ENCODE results near the gene NLRX1. TPM values are rescaled to one million over a fixed set of nuclear protein-coding genes. Genes with fewer than 3 reads are reported as not detected.
"Not testable (repeated sequence)": the region's sequence is repeated elsewhere in the genome, so short reads cannot be mapped to it uniquely, and the experiment has no call there.

NLRX1 gene
- total and polyA plus RNA-seq, 9 donors, result 3.1 to 13.4 (median 7.2) TPM

DNA sequence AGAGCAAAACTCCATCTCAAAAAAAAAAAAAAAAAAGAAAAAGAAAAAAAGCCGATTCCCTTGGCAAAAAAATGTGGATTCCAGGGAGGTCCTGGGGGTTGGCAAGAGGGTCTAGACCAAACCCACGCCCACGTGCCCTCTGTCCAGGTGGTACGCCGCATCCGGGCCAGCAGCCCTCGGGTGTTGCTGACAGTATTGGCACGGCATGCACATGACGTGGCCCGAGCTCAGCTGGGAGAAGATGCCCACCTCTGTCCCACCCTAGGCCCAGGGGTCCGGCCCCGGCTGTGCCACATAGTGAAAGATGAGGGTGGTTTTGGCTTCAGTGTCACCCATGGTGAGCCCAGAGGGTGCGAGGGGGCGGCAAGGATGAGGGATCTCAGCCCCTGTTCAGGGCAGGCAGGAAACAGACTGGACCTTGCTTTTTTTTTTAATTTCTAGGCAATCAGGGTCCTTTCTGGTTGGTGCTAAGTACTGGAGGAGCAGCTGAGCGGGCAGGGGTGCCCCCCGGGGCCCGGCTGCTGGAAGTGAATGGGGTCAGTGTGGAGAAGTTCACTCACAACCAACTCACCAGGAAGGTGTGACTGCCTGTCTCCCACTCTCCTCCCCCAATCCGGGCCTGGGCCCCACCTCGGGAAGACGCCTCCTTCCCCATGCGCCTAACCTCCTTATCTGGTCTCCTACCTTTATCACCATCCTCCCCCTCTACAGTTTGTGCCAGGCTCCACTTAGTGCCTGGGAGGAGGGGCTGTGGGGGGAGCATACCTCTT lies 18.8 kb downstream of the NLRX1 start:
- DNase-seq, result no peak
- no peaks in the 10 kb centered on the region for H3K9me3 ChIP-seq
- TF ChIP-seq EP300 (IDR thresholded peaks at IDR 0.05) (no peak), POLR2A (IDR thresholded peaks at IDR 0.05) (no peak)
- TF ChIP-seq, protein P1, sequence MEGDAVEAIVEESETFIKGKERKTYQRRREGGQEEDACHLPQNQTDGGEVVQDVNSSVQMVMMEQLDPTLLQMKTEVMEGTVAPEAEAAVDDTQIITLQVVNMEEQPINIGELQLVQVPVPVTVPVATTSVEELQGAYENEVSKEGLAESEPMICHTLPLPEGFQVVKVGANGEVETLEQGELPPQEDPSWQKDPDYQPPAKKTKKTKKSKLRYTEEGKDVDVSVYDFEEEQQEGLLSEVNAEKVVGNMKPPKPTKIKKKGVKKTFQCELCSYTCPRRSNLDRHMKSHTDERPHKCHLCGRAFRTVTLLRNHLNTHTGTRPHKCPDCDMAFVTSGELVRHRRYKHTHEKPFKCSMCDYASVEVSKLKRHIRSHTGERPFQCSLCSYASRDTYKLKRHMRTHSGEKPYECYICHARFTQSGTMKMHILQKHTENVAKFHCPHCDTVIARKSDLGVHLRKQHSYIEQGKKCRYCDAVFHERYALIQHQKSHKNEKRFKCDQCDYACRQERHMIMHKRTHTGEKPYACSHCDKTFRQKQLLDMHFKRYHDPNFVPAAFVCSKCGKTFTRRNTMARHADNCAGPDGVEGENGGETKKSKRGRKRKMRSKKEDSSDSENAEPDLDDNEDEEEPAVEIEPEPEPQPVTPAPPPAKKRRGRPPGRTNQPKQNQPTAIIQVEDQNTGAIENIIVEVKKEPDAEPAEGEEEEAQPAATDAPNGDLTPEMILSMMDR (IDR thresholded peaks at IDR 0.05), result no peak
- no peak overlapping the region for H3K27ac ChIP-seq
- 51 to 64% (median 62%) methylated on average over 21 of the region's 21 CpGs for WGBS, 3 donors
- H3K36me3 ChIP-seq, result no peaks in the 10 kb centered on the region
- H3K27me3 ChIP-seq, result no peaks in the 10 kb centered on the region
- intact Hi-C loops (cut with DNase I), result loop anchor here in 1 of 4 donors (10.0 kb wide), 1 partner anchor 53 kb away; no protein-coding TSS in a partner anchor
- no peaks in the 10 kb centered on the region for H3K4me1 ChIP-seq (ENCODE audit: insufficient read depth)
- no peak overlapping the region for H3K4me3 ChIP-seq

DNA sequence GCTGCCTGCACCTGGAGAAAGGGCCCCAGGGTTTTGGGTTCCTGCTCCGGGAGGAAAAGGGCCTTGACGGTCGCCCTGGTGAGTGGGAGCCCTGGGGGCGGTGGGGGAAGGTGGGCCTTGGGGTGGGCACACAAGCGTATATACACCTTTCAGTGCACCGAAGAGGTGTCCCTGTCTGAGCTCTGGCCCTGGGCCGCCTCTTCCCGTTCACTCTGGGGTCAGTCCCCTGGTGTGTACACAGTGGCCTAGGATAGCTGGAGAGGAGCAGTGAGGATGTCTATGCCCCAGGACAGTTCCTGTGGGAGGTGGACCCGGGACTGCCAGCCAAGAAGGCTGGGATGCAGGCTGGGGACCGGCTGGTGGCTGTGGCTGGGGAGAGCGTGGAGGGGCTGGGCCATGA lies 19.5 kb downstream of the NLRX1 start:
- H3K4me1 ChIP-seq (ENCODE audit: insufficient read depth), result no peaks in the 10 kb centered on the region
- 76 to 80% (median 80%) methylated on average over 11 of the region's 11 CpGs for WGBS, 3 donors

DNA sequence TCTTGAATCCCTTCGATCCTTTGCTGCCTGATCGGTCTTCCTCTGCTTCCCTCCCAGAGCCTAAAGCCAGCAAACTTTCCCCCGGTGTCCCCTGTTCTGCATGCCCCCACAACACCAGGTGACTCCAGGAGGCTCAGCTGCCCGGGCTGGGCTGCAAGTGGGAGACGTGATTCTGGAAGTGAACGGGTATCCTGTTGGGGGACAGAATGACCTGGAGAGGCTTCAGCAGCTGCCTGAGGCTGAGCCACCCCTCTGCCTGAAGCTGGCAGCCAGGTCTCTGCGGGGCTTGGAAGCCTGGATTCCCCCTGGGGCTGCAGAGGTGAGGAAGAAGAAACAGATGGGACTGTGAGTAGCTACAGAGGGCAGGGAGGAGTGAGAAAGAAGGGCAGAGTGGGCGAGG lies 20.4 kb downstream of the NLRX1 start:
- no peaks in the 10 kb centered on the region for H3K9me3 ChIP-seq
- no peak for DNase-seq
- H3K4me3 ChIP-seq, result no peak overlapping the region
- no peak overlapping the region for H3K27ac ChIP-seq
- H3K27me3 ChIP-seq, result no peaks in the 10 kb centered on the region
- intact Hi-C loops (cut with DNase I), result loop anchor here in 1 of 4 donors (10.0 kb wide), 1 partner anchor 54 kb away; no protein-coding TSS in a partner anchor
- H3K36me3 ChIP-seq, result no peaks in the 10 kb centered on the region
- H3K4me1 ChIP-seq (ENCODE audit: insufficient read depth), result no peaks in the 10 kb centered on the region
- WGBS, 3 donors, result 70 to 80% (median 76%) methylated on average over 8 of the region's 8 CpGs
- TF ChIP-seq, protein P1 (IDR thresholded peaks at IDR 0.05), result no peak
- no peak for TF ChIP-seq EP300 (IDR thresholded peaks at IDR 0.05)
- TF ChIP-seq POLR2A (IDR thresholded peaks at IDR 0.05), result no peak

More for the DNA sequence above, 19.5 kb downstream of the NLRX1 start:
- no peak for DNase-seq
- Histone ChIP-seq H3K9me3 (no peaks in the 10 kb centered on the region), H3K27ac (no peak overlapping the region), H3K4me3 (no peak overlapping the region), H3K36me3 (no peaks in the 10 kb centered on the region), H3K27me3 (no peaks in the 10 kb centered on the region)
- intact Hi-C loops (cut with DNase I), result loop anchor here in 1 of 4 donors (10.0 kb wide), 1 partner anchor 53 kb away; no protein-coding TSS in a partner anchor
- TF ChIP-seq POLR2A (IDR thresholded peaks at IDR 0.05), result no peak
- TF ChIP-seq, protein P1 (IDR thresholded peaks at IDR 0.05), result no peak
- no peak for TF ChIP-seq EP300 (IDR thresholded peaks at IDR 0.05)

DNA sequence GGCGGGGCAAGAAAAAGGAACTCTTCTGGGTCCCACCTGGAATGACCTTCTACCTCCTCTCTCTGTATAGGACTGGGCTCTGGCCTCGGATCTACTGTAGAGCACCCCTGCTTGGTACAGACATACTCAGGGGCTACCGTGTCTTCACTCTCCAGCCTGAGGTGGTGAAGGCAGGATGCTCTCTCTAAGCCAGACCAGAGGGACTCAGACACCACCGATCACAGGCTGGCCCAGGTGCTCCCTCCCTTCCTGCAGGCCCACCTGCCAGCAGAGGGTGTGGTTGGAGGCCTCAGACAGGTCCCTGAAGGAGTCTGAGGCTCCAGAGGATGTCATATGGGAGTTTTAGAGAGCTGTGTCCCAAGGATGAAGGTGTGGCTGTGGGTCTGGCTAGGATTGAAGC lies 20.9 kb downstream of the NLRX1 start:
- intact Hi-C loops (cut with DNase I), result loop anchor here in 1 of 4 donors (10.0 kb wide), 1 partner anchor 55 kb away; no protein-coding TSS in a partner anchor
- H3K36me3 ChIP-seq, result no peaks in the 10 kb centered on the region
- DNase-seq, result no peak
- H3K4me3 ChIP-seq, result no peak overlapping the region
- TF ChIP-seq POLR2A (IDR thresholded peaks at IDR 0.05) (no peak), EP300 (IDR thresholded peaks at IDR 0.05) (no peak)
- no peak overlapping the region for H3K27ac ChIP-seq
- WGBS, 3 donors, result 86 to 92% (median 87%) methylated on average over 4 of the region's 4 CpGs
- no peaks in the 10 kb centered on the region for H3K9me3 ChIP-seq
- H3K4me1 ChIP-seq (ENCODE audit: insufficient read depth), result no peaks in the 10 kb centered on the region
- H3K27me3 ChIP-seq, result no peaks in the 10 kb centered on the region

DNA sequence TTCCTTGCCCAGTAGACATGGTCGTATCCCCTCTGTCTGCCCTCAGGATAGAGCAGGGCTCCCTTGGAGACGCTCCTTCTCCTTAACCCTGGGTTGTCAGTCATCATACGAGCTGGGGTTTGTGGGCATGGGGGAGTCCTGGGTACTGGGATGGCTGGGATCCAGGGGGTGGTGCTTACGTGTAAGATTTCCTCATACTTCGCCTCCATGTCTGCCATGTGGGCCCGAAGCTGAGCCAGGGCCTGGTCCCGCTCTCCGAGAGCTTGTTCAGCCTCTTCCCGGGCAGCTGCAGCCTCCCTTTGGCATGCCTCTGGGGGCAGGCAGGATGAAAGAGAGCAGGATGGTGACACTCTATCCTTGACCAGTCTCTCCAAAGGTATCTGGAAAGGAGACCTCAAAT lies 22.0 kb downstream of the NLRX1 start:
- H3K9me3 ChIP-seq, result no peaks in the 10 kb centered on the region
- no peaks in the 10 kb centered on the region for H3K4me1 ChIP-seq (ENCODE audit: insufficient read depth)
- TF ChIP-seq, protein P1 (IDR thresholded peaks at IDR 0.05), result no peak
- TF ChIP-seq EP300 (IDR thresholded peaks at IDR 0.05) (no peak), POLR2A (IDR thresholded peaks at IDR 0.05) (no peak)
- no peaks in the 10 kb centered on the region for H3K27me3 ChIP-seq
- intact Hi-C loops (cut with DNase I), result loop anchor here in 2 of 4 donors (10.0 kb wide), 2 partner anchors 86 to 156 kb away; partner anchors contain the start of genes C2CD2L (in 1 of the 2), DPAGT1 (in 1 of the 2) and SLC37A4 (in 1 of the 2)
- no peaks in the 10 kb centered on the region for H3K36me3 ChIP-seq
- no peak for DNase-seq
- H3K27ac ChIP-seq, result no peak overlapping the region
- H3K4me3 ChIP-seq, result no peak overlapping the region
- 72 to 73% (median 72%) methylated on average over 9 of the region's 9 CpGs for WGBS, 3 donors

DNA sequence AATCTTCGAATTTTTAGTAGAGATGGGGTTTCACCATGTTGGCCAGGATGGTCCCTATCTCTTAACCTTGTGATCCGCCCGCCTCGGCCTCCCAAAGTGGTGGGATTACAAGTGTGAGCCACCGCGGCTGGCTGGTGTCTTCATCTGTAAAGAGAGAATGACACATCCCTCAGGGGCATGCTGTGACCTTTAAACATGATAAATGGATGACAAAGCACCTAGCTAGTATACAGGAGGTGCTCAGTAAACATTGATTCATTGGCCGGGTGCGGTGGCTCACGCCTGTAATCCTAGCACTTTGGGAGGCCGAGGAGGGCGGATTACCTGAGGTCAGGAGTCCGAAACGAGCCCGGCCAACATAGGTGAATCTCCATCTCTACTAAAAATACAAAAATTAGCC lies 22.7 kb downstream of the NLRX1 start:
- H3K4me3 ChIP-seq; DNase-seq; H3K27ac ChIP-seq; H3K9me3 ChIP-seq; H3K36me3 ChIP-seq; H3K4me1 ChIP-seq (ENCODE audit: insufficient read depth); H3K27me3 ChIP-seq: not testable (repeated sequence)
- WGBS, 3 donors, result 90 to 93% (median 93%) methylated on average over 14 of the region's 14 CpGs
- intact Hi-C loops (cut with DNase I), result loop anchor here in 2 of 4 donors (10.0 kb wide), 2 partner anchors 86 to 156 kb away; partner anchors contain the start of genes C2CD2L (in 1 of the 2), DPAGT1 (in 1 of the 2) and SLC37A4 (in 1 of the 2)
